HepG2 (cell line): Measurements from ENCODE around the gene ZNF320. TPM values are rescaled to one million over a fixed set of nuclear protein-coding genes. Genes with fewer than 3 reads are reported as not detected.

Source experiments
- ARID3A ChIP-seq: IDR thresholded peaks from 2 replicates; pipeline ENCODE4 v1.6.1; 2012; ENCODE audit warnings: low read depth, low read length, improper control_type of control experiment
- ATF7 ChIP-seq, 2 experiments: fragments of 450-650 bp in 1 of 2; sonication (generic) in 1 of 2; formaldehyde crosslinking in 1 of 2; IDR thresholded peaks; 2 replicates each; pipeline versions ENCODE4 v1.4.0 to v1.6.1; 2016 to 2020; ENCODE audit warnings: antibody characterized with exemption in 1 of 2, mild to moderate bottlenecking in 1 of 2, missing genetic modification reagents in 1 of 2
- FOXK2 ChIP-seq: fragments of 450-650 bp; IDR thresholded peaks from 2 replicates; pipeline ENCODE4 v1.6.1; 2016
- HBP1 ChIP-seq: IDR thresholded peaks from 2 replicates; pipeline ENCODE4 v1.6.1; 2016; ENCODE audit warnings: low read depth, control low read depth
- HMGA1 ChIP-seq: sonication (generic); formaldehyde crosslinking; conservative IDR thresholded peaks from 2 replicates; pipeline ENCODE4 v1.4.0; 2020; ENCODE audit warnings: missing genetic modification reagents
- HMGXB3 ChIP-seq: sonication (generic); formaldehyde crosslinking; IDR thresholded peaks from 2 replicates; pipeline ENCODE4 v1.4.0; 2020; ENCODE audit warnings: missing genetic modification reagents, borderline replicate concordance
- HMGXB4 ChIP-seq, 2 experiments: sonication (generic) in 1 of 2; formaldehyde crosslinking in 1 of 2; IDR thresholded peaks; 2 replicates each; pipeline versions ENCODE4 v1.4.0 to v1.6.1; 2018 to 2020; ENCODE audit warnings: missing genetic modification reagents in 2 of 2, borderline replicate concordance in 1 of 2, low read depth in 1 of 2, mild to moderate bottlenecking in 1 of 2, missing biosample characterization in 1 of 2
- MYC ChIP-seq: sonication (generic); formaldehyde crosslinking; IDR thresholded peaks from 2 replicates; pipeline ENCODE4 v1.9.0; 2021; ENCODE audit warnings: missing genetic modification reagents, borderline replicate concordance
- NR2F6 ChIP-seq, 2 experiments: IDR thresholded peaks; 2 replicates each; pipeline ENCODE4 v1.6.1; 2016; ENCODE audit warnings: antibody characterized with exemption in 1 of 2, mild to moderate bottlenecking in 1 of 2
- TAF1 ChIP-seq: sonication (generic); formaldehyde crosslinking; IDR thresholded peaks from 2 replicates; pipeline ENCODE4 v1.4.0; 2020; ENCODE audit warnings: missing genetic modification reagents
- THAP7 ChIP-seq: sonication (generic); formaldehyde crosslinking; IDR thresholded peaks from 2 replicates; pipeline ENCODE4 v1.8.1; 2023; ENCODE audit warnings: mild to moderate bottlenecking, missing genetic modification reagents
- ZNF260 ChIP-seq: sonication (generic); formaldehyde crosslinking; IDR thresholded peaks from 2 replicates; pipeline ENCODE4 v1.4.0; 2020; ENCODE audit warnings: missing genetic modification reagents, low read depth, mild to moderate bottlenecking, borderline replicate concordance
- ZNF33A ChIP-seq: sonication (generic); formaldehyde crosslinking; IDR thresholded peaks from 2 replicates; pipeline ENCODE4 v1.5.1; 2020; ENCODE audit warnings: missing genetic modification reagents, mild to moderate bottlenecking, moderate library complexity, borderline replicate concordance
- ZNF639 ChIP-seq: conservative IDR thresholded peaks from 2 replicates; pipeline ENCODE4 v1.6.1; 2018; ENCODE audit warnings: missing genetic modification reagents
- ZSCAN30 ChIP-seq: sonication (generic); formaldehyde crosslinking; IDR thresholded peaks from 2 replicates; pipeline ENCODE4 v1.5.0; 2020; ENCODE audit warnings: mild to moderate bottlenecking, missing genetic modification reagents
- polyA plus RNA-seq, 8 experiments: library from polyadenylated mRNA; depleted of rRNA in 3 of 8; stranded (reverse) in 7 of 8; unstranded in 1 of 8; fragments of >200 nt; fragmentation: Illumina TruSeq in 4 of 8; extraction: Trizol in 4 of 8; gene quantifications; 2 replicates each; pipeline versions ENCODE4 v1.2.1 to v1.2.3, GENCODE V29; 2011 to 2016; ENCODE audit warnings: low read depth in 4 of 8, missing spikeins in 1 of 8, mixed read lengths in 1 of 8; ENCODE audit not compliant: insufficient read depth in 1 of 8
- total RNA-seq, 5 experiments: library from RNA; depleted of rRNA; stranded (reverse); fragments of >200 nt; fragmentation: Illumina TruSeq; extraction: Trizol; gene quantifications; 2 replicates each; pipeline ENCODE4 v1.2.3, GENCODE V29; 2016; ENCODE audit warnings: low read depth in 1 of 5

The ZNF320 gene
- total and polyA plus RNA-seq, 2 of the 13 experiments (the other 11 are each of a cell fraction or from before 2014, with no cell fraction given) = 0.49 TPM; not detected in 1

- TF ChIP-seq HBP1 (CRISPR knock-in tag) = peak; percentile 81; the same call in 1 of the 2 replicates
- no peak for TF ChIP-seq ZNF260
- peak in 1 of 2 experiments; percentile 22; a peak in 1 of 4 replicates for TF ChIP-seq HMGXB4 (CRISPR knock-in tag; IDR thresholded peaks at IDR 0.05; ENCODE audit: borderline replicate concordance in 1 of 2, low read depth in 1 of 2)
- TF ChIP-seq THAP7 (CRISPR knock-in tag) = no peak
- peak; percentile 49; the same call in 1 of the 2 replicates for TF ChIP-seq MYC (CRISPR knock-in tag)
- TF ChIP-seq ZSCAN30 (CRISPR knock-in tag) = no peak
- no peak for TF ChIP-seq ATF7 (IDR thresholded peaks at IDR 0.05)
- no peak for TF ChIP-seq ATF7 (CRISPR knock-in tag; IDR thresholded peaks at IDR 0.05)
- TF ChIP-seq HMGA1 (CRISPR knock-in tag) = no peak
- no peak; the same call in 1 of the 2 replicates for TF ChIP-seq HMGXB3 (CRISPR knock-in tag)
- TF ChIP-seq NR2F6 (IDR thresholded peaks at IDR 0.05) = no peak
- no peak for TF ChIP-seq NR2F6 (CRISPR knock-in tag; IDR thresholded peaks at IDR 0.05)
- peak; percentile 63 for TF ChIP-seq TAF1 (CRISPR knock-in tag)
- TF ChIP-seq ARID3A = no peak
- no peak for TF ChIP-seq ZNF33A (CRISPR knock-in tag)
- TF ChIP-seq ZNF639 (CRISPR knock-in tag) = no peak
- no peak for TF ChIP-seq FOXK2
These were observed 25.7 kb upstream of the ZNF320 start, which contains the start of gene ZNF888 (continued) for GRCh38 chr19:52922841-52923777.
